Trophoblast cell (in vitro differentiated cells and primary cell): ENCODE measurements around the gene DNAI1.

ENCODE experiments used
- DNase-seq, 2 donors: peaks; one replicate each; pipeline ENCODE4 v3.0.0-alpha.2; 2016
- H2AFZ ChIP-seq: 2 replicates; pipeline ENCODE4 v1.6.1; 2013; ENCODE audit warnings: low read length, moderate library complexity, mild to moderate bottlenecking; ENCODE audit not compliant: insufficient read depth, poor library complexity
- H2AK5ac ChIP-seq: 2 replicates; pipeline ENCODE4 v1.6.1; 2013; ENCODE audit warnings: mild to moderate bottlenecking, low read length
- H2BK120ac ChIP-seq: 2 replicates; pipeline ENCODE4 v1.6.1; 2013; ENCODE audit warnings: low read length, mild to moderate bottlenecking, moderate library complexity; ENCODE audit not compliant: insufficient read depth, poor library complexity
- H2BK12ac ChIP-seq: 2 replicates; pipeline ENCODE4 v1.6.1; 2013; ENCODE audit warnings: mild to moderate bottlenecking, low read length, moderate library complexity
- H2BK5ac ChIP-seq: 2 replicates; pipeline ENCODE4 v1.6.1; 2013; ENCODE audit warnings: low read length, low read depth, moderate library complexity, mild to moderate bottlenecking; ENCODE audit not compliant: poor library complexity
- H3K14ac ChIP-seq: 2 replicates; pipeline ENCODE4 v1.6.1; 2013; ENCODE audit warnings: mild to moderate bottlenecking, low read length
- H3K18ac ChIP-seq: 2 replicates; pipeline ENCODE4 v1.6.1; 2013; ENCODE audit warnings: mild to moderate bottlenecking, low read length
- H3K23ac ChIP-seq: 2 replicates; pipeline ENCODE4 v1.6.1; 2013; ENCODE audit warnings: low read length
- H3K27ac ChIP-seq: 2 replicates; pipeline ENCODE4 v1.5.1; 2013; ENCODE audit warnings: low read depth, mild to moderate bottlenecking, inconsistent platforms, low read length, moderate library complexity
- H3K27me3 ChIP-seq: 2 replicates; pipeline ENCODE4 v1.6.1; 2013; ENCODE audit warnings: inconsistent platforms, mild to moderate bottlenecking, low read length, moderate library complexity; ENCODE audit not compliant: insufficient read depth
- H3K36me3 ChIP-seq, 2 experiments: 1 replicate in 1 of 2; 2 replicates in 1 of 2; pipeline ENCODE4 v1.6.1; 2013; ENCODE audit warnings: low read length in 2 of 2, mild to moderate bottlenecking in 2 of 2, moderate library complexity in 1 of 2; ENCODE audit not compliant: insufficient read depth in 2 of 2, control insufficient read depth in 1 of 2
- H3K4ac ChIP-seq: 2 replicates; pipeline ENCODE4 v1.6.1; 2013; ENCODE audit warnings: low read depth, mild to moderate bottlenecking, low read length, moderate library complexity
- H3K4me1 ChIP-seq, 2 experiments: 1 replicate in 1 of 2; 2 replicates in 1 of 2; pipeline ENCODE4 v1.6.1; 2013; ENCODE audit warnings: low read length in 2 of 2, mild to moderate bottlenecking in 2 of 2, moderate library complexity in 1 of 2; ENCODE audit not compliant: insufficient read depth in 2 of 2, control insufficient read depth in 1 of 2
- H3K4me2 ChIP-seq: 2 replicates; pipeline ENCODE4 v1.6.1; 2013; ENCODE audit warnings: inconsistent platforms, mild to moderate bottlenecking, low read length, moderate library complexity
- H3K4me3 ChIP-seq: 2 replicates; pipeline ENCODE4 v1.5.1; 2013; ENCODE audit warnings: mild to moderate bottlenecking, low read depth, low read length, inconsistent platforms
- H3K79me1 ChIP-seq: one replicate; pipeline ENCODE4 v1.6.1; 2013; ENCODE audit warnings: low read length
- H3K79me2 ChIP-seq: 2 replicates; pipeline ENCODE4 v1.6.1; 2013; ENCODE audit warnings: low read length, mild to moderate bottlenecking; ENCODE audit not compliant: control insufficient read depth, insufficient read depth, poor library complexity
- H3K9ac ChIP-seq: 2 replicates; pipeline ENCODE4 v1.6.1; 2013; ENCODE audit warnings: mild to moderate bottlenecking, low read length
- H3K9me3 ChIP-seq: 2 replicates; pipeline ENCODE4 v1.6.1; 2013; ENCODE audit warnings: low read depth, mild to moderate bottlenecking, control low read depth, inconsistent platforms, low read length; ENCODE audit not compliant: insufficient read depth
- H4K12ac ChIP-seq: 2 replicates; pipeline ENCODE4 v1.6.1; 2013; ENCODE audit warnings: low read depth, mild to moderate bottlenecking, low read length, moderate library complexity
- H4K8ac ChIP-seq: 2 replicates; pipeline ENCODE4 v1.6.1; 2013; ENCODE audit warnings: low read depth, mild to moderate bottlenecking, low read length, moderate library complexity
- H4K91ac ChIP-seq: one replicate; pipeline ENCODE4 v1.6.1; 2013; ENCODE audit warnings: low read depth, mild to moderate bottlenecking, low read length, moderate library complexity
- WGBS: extraction: QIAGEN DNeasy Blood & Tissue Kit; methylation state at CpG from one replicate; pipeline ENCODE4 v1.1.7; 2013; ENCODE audit warnings: missing lambda C conversion rate; ENCODE audit not compliant: insufficient read length, insufficient coverage; ENCODE audit errors: extremely low coverage; 5-methylcytosine and 5-hydroxymethylcytosine counted together

Gene DNAI1

GRCh38 chr9:34514401-34514800, 55.8 kb downstream of the DNAI1 start:
- Histone ChIP-seq H3K27ac (no peak overlapping the region), H2BK120ac (no peak overlapping the region), H3K36me3 (no peaks in the 10 kb centered on the region), H3K4ac (no peak overlapping the region), H3K23ac (no peak overlapping the region), H3K9me3 (no peaks in the 10 kb centered on the region), H4K91ac (no peak overlapping the region), H3K79me2 (no peaks in the 10 kb centered on the region), H3K14ac (no peak overlapping the region), H3K18ac (no peak overlapping the region), H2AFZ (no peak overlapping the region), H2BK5ac (no peak overlapping the region), H2BK12ac (no peak overlapping the region), H3K4me1 (peaks cover 0 to 12% of the 10 kb centered on the region in 2 experiments), H3K9ac (no peak overlapping the region), H2AK5ac (no peak overlapping the region), H3K79me1 (no peaks in the 10 kb centered on the region), H3K4me2 (no peak overlapping the region), H4K8ac (no peak overlapping the region), H4K12ac (no peak overlapping the region), H3K27me3 (no peaks in the 10 kb centered on the region), H3K4me3 (no peak overlapping the region)
- WGBS = no CpG with 5 or more reads among the region's 8 CpGs
- no peak for DNase-seq

- no peak overlapping the region for H3K4me3 ChIP-seq
- no peak overlapping the region for H2BK120ac ChIP-seq
- H4K12ac ChIP-seq = no peak overlapping the region
- no peak overlapping the region for H3K9ac ChIP-seq
- H3K27ac ChIP-seq = no peak overlapping the region
- H4K91ac ChIP-seq = no peak overlapping the region
- H3K4ac ChIP-seq = no peak overlapping the region
- no CpG with 5 or more reads among the region's 3 CpGs for WGBS
- no peak overlapping the region for H2BK5ac ChIP-seq
- DNase-seq = no peak
- no peaks in the 10 kb centered on the region for H3K9me3 ChIP-seq
- peaks cover 0 to 9% of the 10 kb centered on the region in 2 experiments for H3K4me1 ChIP-seq
- H3K18ac ChIP-seq = no peak overlapping the region
- no peak overlapping the region for H3K23ac ChIP-seq
- H3K36me3 ChIP-seq = no peaks in the 10 kb centered on the region
- no peak overlapping the region for H3K4me2 ChIP-seq
- H3K79me2 ChIP-seq = no peaks in the 10 kb centered on the region
- H3K79me1 ChIP-seq = no peaks in the 10 kb centered on the region
- no peak overlapping the region for H2AK5ac ChIP-seq
- no peak overlapping the region for H3K14ac ChIP-seq
- no peak overlapping the region for H4K8ac ChIP-seq
- H3K27me3 ChIP-seq = no peaks in the 10 kb centered on the region
- no peak overlapping the region for H2BK12ac ChIP-seq
- H2AFZ ChIP-seq = no peak overlapping the region
Observed at GRCh38 chr9:34514816-34515215, 56.2 kb downstream of the DNAI1 start.

GRCh38 chr9:34515959-34516358, 57.4 kb downstream of the DNAI1 start:
- no peaks in the 10 kb centered on the region for H3K79me1 ChIP-seq
- H2AK5ac ChIP-seq = no peak overlapping the region
- H3K4me3 ChIP-seq = no peak overlapping the region
- no peak overlapping the region for H4K8ac ChIP-seq
- H3K9ac ChIP-seq = no peak overlapping the region
- H3K27ac ChIP-seq = no peak overlapping the region
- no peak overlapping the region for H2BK5ac ChIP-seq
- no CpG with 5 or more reads among the region's 3 CpGs for WGBS
- H2AFZ ChIP-seq = no peak overlapping the region
- no peaks in the 10 kb centered on the region for H3K27me3 ChIP-seq
- no peaks in the 10 kb centered on the region for H3K9me3 ChIP-seq
- DNase-seq = no peak
- no peaks in the 10 kb centered on the region for H3K36me3 ChIP-seq
- no peak overlapping the region for H2BK120ac ChIP-seq
- H3K79me2 ChIP-seq = no peaks in the 10 kb centered on the region
- H4K12ac ChIP-seq = no peak overlapping the region
- no peak overlapping the region for H2BK12ac ChIP-seq
- no peak overlapping the region for H3K4ac ChIP-seq
- no peak overlapping the region for H3K18ac ChIP-seq
- no peak overlapping the region for H3K4me2 ChIP-seq
- no peak overlapping the region for H4K91ac ChIP-seq
- no peak overlapping the region for H3K23ac ChIP-seq
- no peak overlapping the region for H3K14ac ChIP-seq
- peaks cover 0 to 5% of the 10 kb centered on the region in 2 experiments for H3K4me1 ChIP-seq

- no peak overlapping the region for H3K18ac ChIP-seq
- no peak overlapping the region for H3K14ac ChIP-seq
- no peaks in the 10 kb centered on the region for H3K79me2 ChIP-seq
- no peak overlapping the region for H3K9ac ChIP-seq
- H2BK12ac ChIP-seq = no peak overlapping the region
- no peak overlapping the region for H3K23ac ChIP-seq
- peaks cover under 1% of the 10 kb centered on the region for H3K9me3 ChIP-seq
- no peak overlapping the region for H3K27ac ChIP-seq
- H3K4ac ChIP-seq = no peak overlapping the region
- H4K12ac ChIP-seq = no peak overlapping the region
- peaks cover 0 to 5% of the 10 kb centered on the region in 2 experiments for H3K4me1 ChIP-seq
- H2BK5ac ChIP-seq = no peak overlapping the region
- H2AK5ac ChIP-seq = no peak overlapping the region
- no peak overlapping the region for H2BK120ac ChIP-seq
- no peak overlapping the region for H2AFZ ChIP-seq
- H3K36me3 ChIP-seq = no peaks in the 10 kb centered on the region
- H3K4me3 ChIP-seq = no peak overlapping the region
- no peaks in the 10 kb centered on the region for H3K79me1 ChIP-seq
- no peak for DNase-seq
- no CpG with 5 or more reads among the region's 7 CpGs for WGBS
- no peak overlapping the region for H3K4me2 ChIP-seq
- H3K27me3 ChIP-seq = no peaks in the 10 kb centered on the region
- H4K8ac ChIP-seq = no peak overlapping the region
- no peak overlapping the region for H4K91ac ChIP-seq
Observed at GRCh38 chr9:34517185-34517584, 58.6 kb downstream of the DNAI1 start.
